ENCODE results near the gene CD99. TPM values are rescaled to one million over a fixed set of nuclear protein-coding genes. Genes with fewer than 3 reads are reported as not detected.
A peak's percentile ranks its signal among the peaks of the same experiment; 100 is the strongest.

The CD99 gene
- total RNA-seq, 2 experiments from 2014 or later, result 169 to 216 TPM

- peaks cover 58% of the 10 kb centered on the region for H3K4me1 Mint-ChIP-seq
These were observed 2.3 kb downstream of the CD99 start for GRCh38 chrX:2693113-2694002.

GRCh38 chrX:2694914-2695267, 3.8 kb downstream of the CD99 start:
- ChIA-PET POLR2A (no interaction called here), CTCF (no interaction called here)
- intact Hi-C loops (cut with DNase I, micrococcal nuclease), result loop anchor here (5.0 to 10.0 kb wide), 7 partner anchors 48 to 1303 kb away; partner anchors contain the start of genes DHRSX (in 1 of the 2), P2RY8 (in 1 of the 2), SLC25A6 (in 1 of the 2) and ZBED1 (in 1 of the 2)

More at GRCh38 chrX:2693113-2694002, 2.3 kb downstream of the CD99 start:
- Mint-ChIP-seq H3K27ac (peak overlapping the region; percentile 100), H3K36me3 (ENCODE audit: low read depth) (peaks cover 56% of the 10 kb centered on the region), H3K4me3 (peak overlapping the region; percentile 95), H3K27me3 (no peaks in the 10 kb centered on the region), H3K9me3 (ENCODE audit: low read depth) (peaks cover 2% of the 10 kb centered on the region)
- intact Hi-C loops (cut with DNase I, micrococcal nuclease), result loop anchor here (5.0 to 10.0 kb wide), 6 partner anchors 191 to 1301 kb away; partner anchors contain the start of genes DHRSX (in 1 of the 2), P2RY8 (in 1 of the 2), SLC25A6 (in 1 of the 2) and ZBED1 (in 1 of the 2)
- no peak for DNase-seq
- ChIA-PET CTCF (no interaction called here), POLR2A (no interaction called here)
- ATAC-seq, result no peak

GRCh38 chrX:2696698-2697215, 5.7 kb downstream of the CD99 start:
- H3K27me3 Mint-ChIP-seq, result no peaks in the 10 kb centered on the region
- H3K4me1 Mint-ChIP-seq, result peaks cover 86% of the 10 kb centered on the region
- intact Hi-C loops (cut with DNase I, micrococcal nuclease), result loop anchor here (1.0 to 10.0 kb wide), 6 partner anchors 14 to 1234 kb away; no protein-coding TSS in a partner anchor
- ATAC-seq, result peak; percentile 81
- peaks cover 7% of the 10 kb centered on the region for H3K9me3 Mint-ChIP-seq (ENCODE audit: low read depth)
- peak; percentile 72 for DNase-seq
- peak overlapping the region; percentile 92 for H3K27ac Mint-ChIP-seq
- POLR2A ChIA-PET, result no interaction called here
- H3K4me3 Mint-ChIP-seq, result peak overlapping the region; percentile 95
- peaks cover 84% of the 10 kb centered on the region for H3K36me3 Mint-ChIP-seq (ENCODE audit: low read depth)
- CTCF ChIA-PET, result no interaction called here

More at GRCh38 chrX:2694914-2695267, 3.8 kb downstream of the CD99 start:
- no peak for DNase-seq
- Mint-ChIP-seq H3K4me3 (peak overlapping the region; percentile 95), H3K27me3 (no peaks in the 10 kb centered on the region), H3K9me3 (ENCODE audit: low read depth) (peaks cover 2% of the 10 kb centered on the region), H3K36me3 (ENCODE audit: low read depth) (peaks cover 67% of the 10 kb centered on the region), H3K27ac (peak overlapping the region; percentile 100), H3K4me1 (peaks cover 71% of the 10 kb centered on the region)
- no peak for ATAC-seq

GRCh38 chrX:2697306-2697705, 6.2 kb downstream of the CD99 start:
- intact Hi-C loops (cut with DNase I, micrococcal nuclease), result loop anchor here (1.0 to 10.0 kb wide), 6 partner anchors 13 to 1235 kb away; no protein-coding TSS in a partner anchor
- Mint-ChIP-seq H3K4me1 (peaks cover 92% of the 10 kb centered on the region), H3K27me3 (no peaks in the 10 kb centered on the region), H3K36me3 (ENCODE audit: low read depth) (peaks cover 84% of the 10 kb centered on the region), H3K4me3 (peak overlapping the region; percentile 95), H3K27ac (peak overlapping the region; percentile 92), H3K9me3 (ENCODE audit: low read depth) (peaks cover 7% of the 10 kb centered on the region)
- ChIA-PET POLR2A (no interaction called here), CTCF (no interaction called here)
- peak; percentile 2 for ATAC-seq
- DNase-seq, result no peak

GRCh38 chrX:2697741-2698299, 6.7 kb downstream of the CD99 start:
- CTCF ChIA-PET, result no interaction called here
- Mint-ChIP-seq H3K9me3 (ENCODE audit: low read depth) (peaks cover 7% of the 10 kb centered on the region), H3K4me3 (peak overlapping the region; percentile 95), H3K27ac (peak overlapping the region; percentile 92), H3K4me1 (peaks cover 95% of the 10 kb centered on the region), H3K36me3 (ENCODE audit: low read depth) (peaks cover 82% of the 10 kb centered on the region), H3K27me3 (no peaks in the 10 kb centered on the region)
- DNase-seq (no peak), ATAC-seq (no peak)
- POLR2A ChIA-PET, result no interaction called here
- intact Hi-C loops (cut with DNase I, micrococcal nuclease), result loop anchor here (1.0 to 10.0 kb wide), 6 partner anchors 12 to 1235 kb away; no protein-coding TSS in a partner anchor

- Mint-ChIP-seq H3K27ac (peak overlapping the region; percentile 76), H3K27me3 (no peaks in the 10 kb centered on the region), H3K36me3 (ENCODE audit: low read depth) (peaks cover 81% of the 10 kb centered on the region), H3K4me1 (peaks cover 96% of the 10 kb centered on the region), H3K4me3 (peak overlapping the region; percentile 95), H3K9me3 (ENCODE audit: low read depth) (peaks cover 7% of the 10 kb centered on the region)
- DNase-seq (no peak), ATAC-seq (no peak)
- POLR2A ChIA-PET, result no interaction called here
- CTCF ChIA-PET, result no interaction called here
- intact Hi-C loops (cut with DNase I, micrococcal nuclease), result loop anchor here in 1 of 2 experiments (5.0 to 10.0 kb wide), 3 partner anchors 51 to 1234 kb away; no protein-coding TSS in a partner anchor
These were observed 7.5 kb downstream of the CD99 start for GRCh38 chrX:2698604-2699003.

- peaks cover 97% of the 10 kb centered on the region for H3K4me1 Mint-ChIP-seq
- DNase-seq, result no peak
- intact Hi-C loops (cut with DNase I, micrococcal nuclease), result loop anchor here in 1 of 2 experiments (5.0 to 10.0 kb wide), 3 partner anchors 53 to 1235 kb away; no protein-coding TSS in a partner anchor
- H3K36me3 Mint-ChIP-seq (ENCODE audit: low read depth), result peaks cover 76% of the 10 kb centered on the region
- ChIA-PET CTCF (no interaction called here), POLR2A (no interaction called here)
- no peak overlapping the region for H3K4me3 Mint-ChIP-seq
- peak overlapping the region; percentile 28 for H3K27ac Mint-ChIP-seq
- ATAC-seq, result no peak
- H3K9me3 Mint-ChIP-seq (ENCODE audit: low read depth), result peaks cover 7% of the 10 kb centered on the region
- no peaks in the 10 kb centered on the region for H3K27me3 Mint-ChIP-seq
These were observed 8.9 kb downstream of the CD99 start for GRCh38 chrX:2699959-2700358.

- Mint-ChIP-seq H3K4me1 (peaks cover 98% of the 10 kb centered on the region), H3K9me3 (ENCODE audit: low read depth) (peaks cover 7% of the 10 kb centered on the region), H3K4me3 (no peak overlapping the region), H3K27me3 (no peaks in the 10 kb centered on the region), H3K27ac (peak overlapping the region; percentile 28), H3K36me3 (ENCODE audit: low read depth) (peaks cover 79% of the 10 kb centered on the region)
- ChIA-PET CTCF (no interaction called here), POLR2A (no interaction called here)
- no peak for ATAC-seq
- intact Hi-C loops (cut with DNase I, micrococcal nuclease), result no loop called here
- DNase-seq, result no peak
These were observed 9.6 kb downstream of the CD99 start for GRCh38 chrX:2700405-2701320.

GRCh38 chrX:2701600-2701999, 10.5 kb downstream of the CD99 start:
- intact Hi-C loops (cut with DNase I, micrococcal nuclease), result no loop called here

GRCh38 chrX:2703991-2704369, 12.9 kb downstream of the CD99 start:
- DNase-seq, result no peak

More at GRCh38 chrX:2701600-2701999, 10.5 kb downstream of the CD99 start:
- peaks cover 73% of the 10 kb centered on the region for H3K36me3 Mint-ChIP-seq (ENCODE audit: low read depth)
- peaks cover 95% of the 10 kb centered on the region for H3K4me1 Mint-ChIP-seq
- H3K27ac Mint-ChIP-seq, result peak overlapping the region; percentile 94
- H3K4me3 Mint-ChIP-seq, result peak overlapping the region; percentile 32
- no peak for DNase-seq
- peaks cover 6% of the 10 kb centered on the region for H3K9me3 Mint-ChIP-seq (ENCODE audit: low read depth)
- CTCF ChIA-PET, result no interaction called here
- no peaks in the 10 kb centered on the region for H3K27me3 Mint-ChIP-seq
- no peak for ATAC-seq
- POLR2A ChIA-PET, result no interaction called here

More at GRCh38 chrX:2703991-2704369, 12.9 kb downstream of the CD99 start:
- H3K4me1 Mint-ChIP-seq, result peaks cover 94% of the 10 kb centered on the region
- peaks cover 6% of the 10 kb centered on the region for H3K9me3 Mint-ChIP-seq (ENCODE audit: low read depth)
- ChIA-PET POLR2A (no interaction called here), CTCF (no interaction called here)
- intact Hi-C loops (cut with DNase I, micrococcal nuclease), result no loop called here
- H3K27me3 Mint-ChIP-seq, result no peaks in the 10 kb centered on the region
- H3K27ac Mint-ChIP-seq, result peak overlapping the region; percentile 94
- H3K36me3 Mint-ChIP-seq (ENCODE audit: low read depth), result peaks cover 63% of the 10 kb centered on the region
- no peak for ATAC-seq
- peak overlapping the region; percentile 44 for H3K4me3 Mint-ChIP-seq
